ENCODE results near the gene LCE1B. TPM values are rescaled to one million over a fixed set of nuclear protein-coding genes. Genes with fewer than 3 reads are reported as not detected.

LCE1B gene
- total RNA-seq, 1 experiment from 2014 or later: not detected

GRCh38 chr1:152777510-152778137 lies 34.1 kb upstream of the LCE1B start:
- peaks cover 83% of the 10 kb centered on the region for H3K9me3 Mint-ChIP-seq
- H3K4me1 Mint-ChIP-seq: no peaks in the 10 kb centered on the region
- no peak for DNase-seq (ENCODE audit: low spot score)
- peaks cover 25% of the 10 kb centered on the region for H3K27me3 Mint-ChIP-seq (ENCODE audit: low read depth)
- no peak overlapping the region for H3K27ac Mint-ChIP-seq
- ChIA-PET CTCF (no interaction called here), POLR2A (no interaction called here)
- H3K4me3 Mint-ChIP-seq: no peak overlapping the region
- TF ChIP-seq MYBL2 (CRISPR knock-in tag; IDR thresholded peaks at IDR 0.05) (no peak), ZBTB43 (CRISPR knock-in tag; IDR thresholded peaks at IDR 0.05) (no peak)
- peaks cover 65% of the 10 kb centered on the region for H3K36me3 Mint-ChIP-seq
- no peak for ATAC-seq

- H3K36me3 Mint-ChIP-seq: peaks cover 65% of the 10 kb centered on the region
- no peak overlapping the region for H3K27ac Mint-ChIP-seq
- ChIA-PET CTCF (no interaction called here), POLR2A (no interaction called here)
- H3K27me3 Mint-ChIP-seq (ENCODE audit: low read depth): peaks cover 18% of the 10 kb centered on the region
- H3K4me3 Mint-ChIP-seq: no peak overlapping the region
- H3K9me3 Mint-ChIP-seq: peaks cover 84% of the 10 kb centered on the region
- H3K4me1 Mint-ChIP-seq: no peaks in the 10 kb centered on the region
- no peak for DNase-seq (ENCODE audit: low spot score)
- no peak for ATAC-seq
- TF ChIP-seq NR3C1 (CRISPR knock-in tag; conservative IDR thresholded peaks at IDR 0.05; ENCODE audit: low read depth) (no peak), RORB (CRISPR knock-in tag; IDR thresholded peaks at IDR 0.05) (no peak), NR1H2 (CRISPR knock-in tag; IDR thresholded peaks at IDR 0.05) (no peak), ERG (CRISPR knock-in tag; IDR thresholded peaks at IDR 0.05) (no peak), MAX (CRISPR knock-in tag; IDR thresholded peaks at IDR 0.05) (no peak), MXD4 (CRISPR knock-in tag; IDR thresholded peaks at IDR 0.05; ENCODE audit: borderline replicate concordance) (no peak), PREB (CRISPR knock-in tag; IDR thresholded peaks at IDR 0.05; ENCODE audit: borderline replicate concordance) (no peak), STAT6 (CRISPR knock-in tag; conservative IDR thresholded peaks at IDR 0.05; ENCODE audit: low read depth) (no peak), USF1 (CRISPR knock-in tag; IDR thresholded peaks at IDR 0.05) (no peak)
Measured at GRCh38 chr1:152783095-152783494, 28.7 kb upstream of the LCE1B start.

GRCh38 chr1:152786077-152786476 lies 25.7 kb upstream of the LCE1B start, which contains the start of gene LCE1E:
LCE1E (plus strand) TSS chr1:152786257; CDS start chr1:152787300, 1,043 bp downstream.
- Mint-ChIP-seq H3K27me3 (ENCODE audit: low read depth) (peaks cover 13% of the 10 kb centered on the region), H3K4me3 (no peak within 1 kb of the TSS), H3K36me3 (peaks cover 63% of the 10 kb centered on the region), H3K27ac (no peak within 1 kb of the TSS), H3K9me3 (peaks cover 83% of the 10 kb centered on the region), H3K4me1 (no peaks in the 10 kb centered on the region)
- ChIA-PET CTCF (no interaction called here), POLR2A (no interaction called here)
- no peak for DNase-seq (ENCODE audit: low spot score)
- no peak for ATAC-seq
- TF ChIP-seq RELA (CRISPR knock-in tag; IDR thresholded peaks at IDR 0.05; ENCODE audit: borderline replicate concordance): no peak
